Tibial nerve (tissue), 3 donors: ENCODE data around the gene MSI2.

Source experiments
- CTCF ChIP-seq, 5 experiments: fragments of 200-600 bp in 3 of 5; fragments of 450-650 bp in 2 of 5; sonication (generic) in 3 of 5; IDR thresholded peaks; one replicate each; pipeline ENCODE4 v1.5.1; 2016 to 2019; ENCODE audit warnings: antibody characterized with exemption in 5 of 5, mild to moderate bottlenecking in 3 of 5, moderate library complexity in 2 of 5
- POLR2A ChIP-seq, 2 donors: fragments of 450-650 bp; IDR thresholded peaks; one replicate each; pipeline ENCODE4 v1.6.1; 2017; ENCODE audit warnings: antibody characterized with exemption in 2 of 2, mild to moderate bottlenecking in 2 of 2, moderate library complexity in 2 of 2

- TF ChIP-seq CTCF (IDR thresholded peaks at IDR 0.05) (no peak), POLR2A (IDR thresholded peaks at IDR 0.05) (no peak)
These were observed 177.1 kb downstream of the MSI2 start for GRCh38 chr17:57433452-57433851.
